Glutamatergic neuron (in vitro differentiated cells): ENCODE results near the gene ACTL10. TPM values are rescaled to one million over a fixed set of nuclear protein-coding genes. Genes with fewer than 3 reads are reported as not detected.
A peak's percentile ranks its signal among the peaks of the same experiment; 100 is the strongest.

Source experiments
- DNase-seq: peaks from one replicate; pipeline ENCODE4 v3.0.0; 2022
- H3K27ac Mint-ChIP-seq: one replicate; pipeline ENCODE4 v1.8.0; 2020; ENCODE audit warnings: mild to moderate bottlenecking, mixed read lengths, inconsistent platforms; ENCODE audit not compliant: unreplicated experiment
- H3K27me3 Mint-ChIP-seq: one replicate; pipeline ENCODE4 v1.8.0; 2020; ENCODE audit warnings: mild to moderate bottlenecking, moderate library complexity, mixed read lengths, inconsistent platforms; ENCODE audit not compliant: unreplicated experiment
- H3K36me3 Mint-ChIP-seq: one replicate; pipeline ENCODE4 v1.8.0; 2020; ENCODE audit warnings: mild to moderate bottlenecking, mixed read lengths, inconsistent platforms; ENCODE audit not compliant: unreplicated experiment
- H3K4me1 Mint-ChIP-seq: one replicate; pipeline ENCODE4 v1.8.0; 2020; ENCODE audit warnings: mild to moderate bottlenecking, low read depth, mixed read lengths, inconsistent platforms; ENCODE audit not compliant: unreplicated experiment
- H3K4me3 Mint-ChIP-seq: one replicate; pipeline ENCODE4 v1.8.0; 2020; ENCODE audit warnings: mild to moderate bottlenecking, mixed read lengths, inconsistent platforms; ENCODE audit not compliant: unreplicated experiment
- H3K9me3 Mint-ChIP-seq: one replicate; pipeline ENCODE4 v1.8.0; 2020; ENCODE audit warnings: mild to moderate bottlenecking, moderate library complexity, mixed read lengths, inconsistent platforms; ENCODE audit not compliant: unreplicated experiment
- total RNA-seq: library from RNA; stranded (reverse); fragmentation: NEBNext Ultra II Directional; extraction: Animal tissue kit (Norgen Biotek cat#: 25700); gene quantifications from one replicate; pipeline ENCODE4 v1.2.1, GENCODE V29; 2021; ENCODE audit not compliant: unreplicated experiment
- TF ChIP-seq, protein P1 (sequence below): fragments of 200-600 bp; sonication (generic); IDR thresholded peaks from one replicate; pipeline ENCODE4 v1.5.0; 2021; ENCODE audit not compliant: partially characterized antibody, unreplicated experiment

The ACTL10 gene
- total RNA-seq, 1 donor from 2014 or later: 1.0 TPM

DNA sequence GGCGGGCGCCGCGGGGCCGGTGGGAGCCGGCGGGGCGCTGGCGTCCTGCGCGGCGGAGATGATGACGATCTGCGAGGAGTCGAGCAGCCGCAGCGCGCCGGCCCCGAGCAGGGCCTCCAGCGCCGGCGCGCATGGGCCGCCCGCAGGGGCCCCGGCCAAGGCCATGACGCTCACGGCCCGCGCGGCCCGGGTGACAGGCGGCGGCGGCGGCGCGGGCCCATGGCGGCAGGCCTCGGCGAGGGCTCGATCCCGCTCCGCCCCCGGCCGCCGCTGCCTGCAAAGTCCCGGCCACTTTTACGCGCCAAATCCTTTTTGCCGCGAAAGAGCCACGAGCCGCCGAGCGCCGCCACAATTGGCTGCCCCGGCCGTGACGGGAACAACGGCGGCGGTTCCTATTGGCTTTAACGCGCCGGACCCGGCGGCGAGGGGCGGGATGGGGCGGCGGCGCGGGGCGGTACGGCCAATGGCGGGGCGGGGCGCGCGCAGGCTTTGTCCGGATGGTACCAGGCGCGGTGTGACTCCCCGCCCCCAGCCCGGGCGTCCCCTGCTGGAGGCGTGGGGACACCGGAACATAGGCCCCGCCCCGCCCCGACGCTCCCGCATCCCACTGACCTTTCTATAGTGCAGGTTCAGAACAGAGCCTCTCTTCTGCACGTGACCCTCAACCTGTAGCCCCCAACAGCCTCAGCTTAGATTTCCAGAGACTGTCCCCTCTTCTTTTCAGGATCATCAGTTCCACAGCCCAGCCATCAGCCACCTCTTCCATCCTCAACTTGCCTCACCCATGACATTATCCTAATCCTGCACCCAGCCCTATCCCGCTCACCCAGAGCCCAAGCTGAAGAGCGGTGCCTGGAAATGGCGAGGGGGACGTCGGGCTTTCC, 19.6 kb downstream of the ACTL10 start, which contains the start of gene E2F1:
E2F1 (minus strand) TSS at position 286 of the 884 bp plus-strand sequence; CDS start at position 165, 121 bp downstream.
- DNase-seq: peak; percentile 99
- H3K4me1 Mint-ChIP-seq: peaks cover 22% of the 10 kb centered on the region
- H3K27me3 Mint-ChIP-seq: peaks cover 16% of the 10 kb centered on the region
- H3K36me3 Mint-ChIP-seq: no peaks in the 10 kb centered on the region
- H3K27ac Mint-ChIP-seq: peak within 1 kb of the TSS; percentile 96
- H3K4me3 Mint-ChIP-seq: peak within 1 kb of the TSS; percentile 88
- TF ChIP-seq, protein P1, sequence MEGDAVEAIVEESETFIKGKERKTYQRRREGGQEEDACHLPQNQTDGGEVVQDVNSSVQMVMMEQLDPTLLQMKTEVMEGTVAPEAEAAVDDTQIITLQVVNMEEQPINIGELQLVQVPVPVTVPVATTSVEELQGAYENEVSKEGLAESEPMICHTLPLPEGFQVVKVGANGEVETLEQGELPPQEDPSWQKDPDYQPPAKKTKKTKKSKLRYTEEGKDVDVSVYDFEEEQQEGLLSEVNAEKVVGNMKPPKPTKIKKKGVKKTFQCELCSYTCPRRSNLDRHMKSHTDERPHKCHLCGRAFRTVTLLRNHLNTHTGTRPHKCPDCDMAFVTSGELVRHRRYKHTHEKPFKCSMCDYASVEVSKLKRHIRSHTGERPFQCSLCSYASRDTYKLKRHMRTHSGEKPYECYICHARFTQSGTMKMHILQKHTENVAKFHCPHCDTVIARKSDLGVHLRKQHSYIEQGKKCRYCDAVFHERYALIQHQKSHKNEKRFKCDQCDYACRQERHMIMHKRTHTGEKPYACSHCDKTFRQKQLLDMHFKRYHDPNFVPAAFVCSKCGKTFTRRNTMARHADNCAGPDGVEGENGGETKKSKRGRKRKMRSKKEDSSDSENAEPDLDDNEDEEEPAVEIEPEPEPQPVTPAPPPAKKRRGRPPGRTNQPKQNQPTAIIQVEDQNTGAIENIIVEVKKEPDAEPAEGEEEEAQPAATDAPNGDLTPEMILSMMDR: no peak
- peaks cover 10% of the 10 kb centered on the region for H3K9me3 Mint-ChIP-seq

DNA sequence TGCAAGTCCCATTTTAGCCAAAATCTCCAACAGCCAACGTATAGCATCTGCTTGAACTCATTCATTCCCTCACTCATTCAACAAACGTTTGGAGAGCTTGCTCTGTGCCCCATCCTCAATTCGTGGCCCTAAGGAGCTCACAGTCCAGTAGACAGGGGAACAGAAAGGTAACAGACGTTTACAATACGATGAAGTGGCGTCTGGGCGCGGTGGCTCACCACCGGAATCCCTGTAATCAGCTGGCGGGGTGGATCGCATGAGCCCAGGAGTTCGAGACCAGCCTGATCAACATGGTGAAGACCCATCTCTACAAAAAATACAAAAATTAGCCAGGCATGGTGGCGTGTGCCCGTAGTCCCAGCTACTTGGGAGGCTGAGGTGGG, 20.2 kb downstream of the ACTL10 start:
- H3K36me3 Mint-ChIP-seq: no peaks in the 10 kb centered on the region
- TF ChIP-seq, protein P1: no peak
- peak overlapping the region; percentile 86 for H3K4me3 Mint-ChIP-seq
- DNase-seq: no peak
- H3K27me3 Mint-ChIP-seq: peaks cover 14% of the 10 kb centered on the region
- peak overlapping the region; percentile 93 for H3K27ac Mint-ChIP-seq
- peaks cover 17% of the 10 kb centered on the region for H3K4me1 Mint-ChIP-seq
- H3K9me3 Mint-ChIP-seq: peaks cover 9% of the 10 kb centered on the region

DNA sequence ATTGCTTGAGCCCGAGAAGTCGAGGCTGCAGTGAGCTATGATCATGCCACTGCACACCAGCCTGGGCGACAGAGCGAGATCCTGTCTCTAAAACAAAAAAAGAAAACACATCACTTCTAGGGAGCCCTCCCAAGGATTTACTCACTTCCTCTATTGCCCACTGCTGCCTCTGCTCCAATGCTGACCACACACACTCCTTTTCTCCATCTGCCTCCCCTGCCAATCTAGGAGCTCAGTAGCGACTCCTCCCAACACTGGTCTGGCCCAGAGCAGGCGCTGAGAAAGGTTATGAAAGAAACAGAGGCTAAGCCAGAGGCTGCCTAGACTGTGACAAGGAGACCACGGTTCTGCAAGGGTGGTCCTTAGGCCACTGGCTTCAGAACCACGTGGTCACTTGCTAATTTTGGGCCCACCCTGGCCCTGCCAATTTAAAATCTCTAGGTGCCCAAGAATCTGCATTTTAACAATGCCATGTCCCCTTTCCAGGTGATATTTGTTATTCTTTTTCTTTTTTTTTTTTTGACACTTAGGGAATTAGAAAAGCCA, 20.7 kb downstream of the ACTL10 start:
- DNase-seq: no peak
- Mint-ChIP-seq H3K4me3 (peak overlapping the region; percentile 86), H3K9me3 (peaks cover 8% of the 10 kb centered on the region), H3K4me1 (peaks cover 14% of the 10 kb centered on the region), H3K36me3 (no peaks in the 10 kb centered on the region), H3K27ac (no peak overlapping the region), H3K27me3 (peaks cover 14% of the 10 kb centered on the region)
- TF ChIP-seq, protein P1: no peak

DNA sequence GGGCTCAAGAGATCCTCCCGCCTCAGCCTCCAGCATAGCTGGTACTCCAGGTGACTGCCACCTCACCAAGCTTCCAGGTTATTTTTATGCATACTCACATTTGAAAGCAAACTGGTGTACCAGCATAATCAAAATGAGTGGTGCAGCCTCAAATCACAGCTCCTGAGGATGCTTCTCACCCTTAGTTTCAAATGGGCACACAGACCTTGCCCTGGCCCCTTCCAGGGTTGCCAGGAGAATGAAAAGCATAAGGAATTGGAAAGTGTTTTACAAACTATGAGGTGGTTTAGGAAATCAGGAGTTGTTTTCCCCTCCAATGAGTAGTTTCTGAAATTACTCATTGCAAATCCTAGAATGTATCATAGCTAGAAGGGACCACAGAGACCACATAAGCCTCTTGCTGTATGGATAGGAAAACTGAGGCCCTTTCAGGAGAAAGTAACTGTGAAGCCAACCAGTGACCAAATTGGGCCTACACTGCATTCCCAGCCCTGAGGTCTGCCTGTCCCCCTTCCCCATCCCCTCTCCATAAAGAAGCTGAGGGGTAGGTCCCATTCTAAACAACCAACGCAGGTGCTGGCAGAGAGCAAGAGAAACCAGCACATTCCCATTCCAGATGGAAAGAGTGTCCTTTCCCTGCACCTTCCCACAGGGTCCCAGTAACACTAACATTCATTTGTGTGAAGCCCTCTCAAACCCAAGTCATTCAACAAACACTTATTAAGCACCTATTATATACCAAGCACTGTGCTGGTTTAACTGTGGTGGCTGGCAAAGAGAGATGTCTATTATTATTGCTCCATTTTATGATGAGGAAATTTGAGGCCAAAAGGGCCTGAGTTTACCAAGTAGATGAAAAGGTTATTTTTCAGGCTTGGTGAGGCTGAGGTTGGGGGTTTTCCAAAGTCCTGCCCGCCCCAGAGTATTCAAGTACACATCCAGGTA, 21.5 kb downstream of the ACTL10 start:
- Mint-ChIP-seq H3K4me3 (no peak overlapping the region), H3K36me3 (no peaks in the 10 kb centered on the region), H3K9me3 (peaks cover 7% of the 10 kb centered on the region), H3K27ac (no peak overlapping the region), H3K4me1 (peaks cover 11% of the 10 kb centered on the region), H3K27me3 (peaks cover 14% of the 10 kb centered on the region)
- DNase-seq: no peak
- TF ChIP-seq, protein P1: no peak
